C4-2B (cell line): ENCODE results near the gene GOT1.

Experiments used
- CTCF ChIP-seq: fragments of 450-650 bp; conservative IDR thresholded peaks from 2 replicates; pipeline ENCODE4 v1.5.1; 2017; ENCODE audit warnings: mild to moderate bottlenecking
- ZFX ChIP-seq: fragments of 450-650 bp; IDR thresholded peaks from 2 replicates; pipeline ENCODE4 v1.6.1; 2017

- TF ChIP-seq CTCF (no peak), ZFX (no peak)
Observed at GRCh38 chr10:99421233-99421739, 9.1 kb downstream of the GOT1 start.
